Cerebellar nuclear complex (tissue), 1 donor: ENCODE data around the gene BANF1.
"Not testable (repeated sequence)": the region's sequence is repeated elsewhere in the genome, so short reads cannot be mapped to it uniquely, and the experiment has no call there.

Experiments
- DNase-seq, 2 experiments: peaks; one replicate each; lab custom pipeline; 2025; lab: John Stamatoyannopoulos, UW

BANF1 gene

GRCh38 chr11:65978391-65979238 is 23.7 kb upstream of the BANF1 start:
- DNase-seq = no peak

- no peak for DNase-seq
Observed at GRCh38 chr11:65979261-65979759, 23.0 kb upstream of the BANF1 start.

GRCh38 chr11:65981101-65981740 is 21.1 kb upstream of the BANF1 start:
- no peak for DNase-seq

- DNase-seq = no peak
Observed at GRCh38 chr11:65981972-65982823, 20.1 kb upstream of the BANF1 start.

- DNase-seq = no peak
Observed at GRCh38 chr11:65982824-65983588, 19.3 kb upstream of the BANF1 start.

- DNase-seq = no peak
Observed at GRCh38 chr11:65983589-65983987, 18.7 kb upstream of the BANF1 start.

GRCh38 chr11:65987336-65987735 is 15.0 kb upstream of the BANF1 start:
- no peak for DNase-seq

GRCh38 chr11:65988791-65989592 is 13.3 kb upstream of the BANF1 start:
- peak; percentile 72 to 95 for DNase-seq

GRCh38 chr11:65992056-65992455 is 10.2 kb upstream of the BANF1 start:
- DNase-seq = peak in 1 of 2 experiments; percentile 36

GRCh38 chr11:65997286-65997685 is 5.0 kb upstream of the BANF1 start:
- no peak for DNase-seq

GRCh38 chr11:66002648-66003225 is 434 bp downstream of the BANF1 start:
- DNase-seq = no peak

GRCh38 chr11:66003291-66003690 is 988 bp downstream of the BANF1 start:
- no peak for DNase-seq

GRCh38 chr11:66004186-66004585 is 1.9 kb downstream of the BANF1 start:
- no peak for DNase-seq

GRCh38 chr11:66006134-66006890 is 4.0 kb downstream of the BANF1 start:
- DNase-seq = no peak

- DNase-seq = no peak
Observed at GRCh38 chr11:66006891-66007176, 4.5 kb downstream of the BANF1 start.

GRCh38 chr11:66007201-66007634 is 4.9 kb downstream of the BANF1 start:
- DNase-seq = no peak

GRCh38 chr11:66008095-66008467 is 5.8 kb downstream of the BANF1 start:
- no peak for DNase-seq

- DNase-seq = no peak
Observed at GRCh38 chr11:66008468-66009101, 6.3 kb downstream of the BANF1 start.

- not testable (repeated sequence) for DNase-seq
Observed at GRCh38 chr11:66010036-66010435, 7.7 kb downstream of the BANF1 start.
